Fibroblast of the aortic adventitia (primary cell): ENCODE data around the gene DOCK4. TPM values are rescaled to one million over a fixed set of nuclear protein-coding genes. Genes with fewer than 3 reads are reported as not detected.

ENCODE experiments used
- DNase-seq: peaks from one replicate; pipeline ENCODE4 v3.0.0-alpha.2; 2010; ENCODE audit warnings: low read depth
- H3K4me3 ChIP-seq: 2 replicates; pipeline ENCODE4 v1.5.1; 2011; ENCODE audit warnings: low read depth, mild to moderate bottlenecking, control low read depth, low read length, moderate library complexity
- CTCF ChIP-seq: IDR thresholded peaks from 2 replicates; pipeline ENCODE4 v1.5.1; 2011; ENCODE audit warnings: mild to moderate bottlenecking, low read length, control low read depth, inconsistent platforms; ENCODE audit not compliant: insufficient read depth
- total RNA-seq: library from RNA; depleted of rRNA; stranded (reverse); fragments of >200 nt; gene quantifications from 2 replicates; pipeline ENCODE4 v1.2.3, GENCODE V29; 2012; ENCODE audit warnings: low replicate concordance

The DOCK4 gene
- total RNA-seq, 1 donor, result 25.9 TPM

DNA sequence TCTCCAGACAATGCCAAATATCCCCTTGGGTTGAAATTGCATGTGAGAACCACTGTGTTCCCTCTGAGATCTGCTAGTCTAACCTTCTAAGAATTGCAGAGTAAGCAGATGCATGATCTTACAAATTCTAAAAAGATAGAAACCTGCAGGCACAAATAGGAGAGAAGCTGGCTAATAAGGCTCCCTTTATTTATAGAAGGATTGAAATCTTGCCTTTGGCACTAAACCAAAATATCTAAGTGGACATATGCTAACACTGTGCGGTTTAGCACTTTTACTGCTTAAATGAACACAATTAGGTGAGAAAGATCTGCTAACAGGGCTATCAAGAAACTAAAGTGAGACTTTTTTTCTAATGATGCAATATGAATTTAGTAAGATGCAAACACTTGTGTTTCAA is 225.5 kb downstream of the DOCK4 start:
- DNase-seq, result no peak
- no peak overlapping the region for H3K4me3 ChIP-seq
- no peak for TF ChIP-seq CTCF

DNA sequence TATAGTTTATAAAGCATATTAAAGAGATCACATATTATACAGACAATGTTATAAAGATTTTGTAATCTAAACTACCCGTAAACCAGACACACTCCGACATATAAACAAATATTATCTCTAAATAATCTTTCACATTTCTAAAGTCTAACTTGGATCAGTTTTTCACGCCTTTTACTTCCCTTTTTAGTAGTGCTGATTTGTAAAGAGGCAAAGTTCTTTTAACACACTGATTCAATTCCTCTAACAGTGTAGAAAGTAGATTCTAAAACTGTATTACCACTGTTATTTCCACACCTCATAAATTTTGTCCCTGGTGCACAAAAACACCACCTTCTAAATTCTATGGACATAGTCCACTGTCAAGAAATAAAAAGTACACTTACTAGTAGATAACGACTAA is 230.9 kb downstream of the DOCK4 start:
- no peak for DNase-seq
- TF ChIP-seq CTCF, result no peak
- no peak overlapping the region for H3K4me3 ChIP-seq

DNA sequence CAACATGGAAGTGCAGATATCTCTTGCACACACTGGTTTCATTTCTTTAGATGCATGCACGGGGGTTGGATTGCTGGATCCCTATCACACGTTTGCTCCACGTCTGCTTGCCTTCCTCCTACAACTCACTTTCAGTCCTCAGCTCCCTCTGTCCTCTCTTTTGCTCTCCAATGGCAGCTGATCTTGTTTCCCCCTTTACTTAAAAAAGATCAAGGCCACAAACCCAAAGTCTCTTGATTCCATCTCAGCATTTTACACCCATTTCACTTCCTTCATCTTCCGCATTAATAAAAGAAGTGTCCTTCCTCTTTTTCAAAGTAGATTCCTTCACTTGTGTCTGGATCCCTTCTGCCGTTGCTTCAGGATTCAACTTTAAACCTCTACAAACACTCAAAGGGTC is 245.2 kb downstream of the DOCK4 start:
- no peak for DNase-seq
- TF ChIP-seq CTCF, result no peak
- H3K4me3 ChIP-seq, result no peak overlapping the region

- no peak for DNase-seq
- H3K4me3 ChIP-seq, result no peak overlapping the region
- no peak for TF ChIP-seq CTCF
Measured at GRCh38 chr7:111958896-111959295, 247.3 kb downstream of the DOCK4 start.

DNA sequence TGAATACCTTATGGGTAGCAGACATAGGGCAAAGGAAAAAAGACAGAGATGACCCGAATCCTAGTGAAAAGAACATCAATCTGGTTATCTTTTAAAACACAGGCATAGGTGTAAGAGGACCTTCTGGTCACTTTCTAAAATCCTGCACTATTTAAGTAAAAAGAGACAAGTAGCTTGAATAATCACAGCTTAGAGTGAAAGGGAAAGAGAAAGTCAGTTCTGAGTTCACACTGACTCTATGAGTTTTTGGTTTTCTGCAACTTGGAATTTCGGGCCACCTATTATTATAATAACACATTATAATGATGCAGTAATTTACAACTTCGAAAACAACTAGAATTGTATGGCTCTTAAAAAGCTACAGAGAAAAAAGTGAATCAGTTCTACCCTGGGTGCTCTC is 247.8 kb downstream of the DOCK4 start:
- DNase-seq, result no peak
- no peak for TF ChIP-seq CTCF
- no peak overlapping the region for H3K4me3 ChIP-seq

- no peak overlapping the region for H3K4me3 ChIP-seq
- no peak for TF ChIP-seq CTCF
- no peak for DNase-seq
Measured at GRCh38 chr7:111955616-111956015, 250.6 kb downstream of the DOCK4 start.

- no peak for TF ChIP-seq CTCF
- no peak overlapping the region for H3K4me3 ChIP-seq
- no peak for DNase-seq
Measured at GRCh38 chr7:111954474-111955381, 251.5 kb downstream of the DOCK4 start.
